GM18867 (cell line): ENCODE measurements around the gene NHSL1.

ENCODE experiments used
- ATAC-seq: cut with Tn5 transposase; IDR thresholded peaks from one replicate; pipeline ENCODE4 v1.9.1; 2021; ENCODE audit warnings: mild to moderate bottlenecking, moderate library complexity; ENCODE audit not compliant: unreplicated experiment

The NHSL1 gene

DNA sequence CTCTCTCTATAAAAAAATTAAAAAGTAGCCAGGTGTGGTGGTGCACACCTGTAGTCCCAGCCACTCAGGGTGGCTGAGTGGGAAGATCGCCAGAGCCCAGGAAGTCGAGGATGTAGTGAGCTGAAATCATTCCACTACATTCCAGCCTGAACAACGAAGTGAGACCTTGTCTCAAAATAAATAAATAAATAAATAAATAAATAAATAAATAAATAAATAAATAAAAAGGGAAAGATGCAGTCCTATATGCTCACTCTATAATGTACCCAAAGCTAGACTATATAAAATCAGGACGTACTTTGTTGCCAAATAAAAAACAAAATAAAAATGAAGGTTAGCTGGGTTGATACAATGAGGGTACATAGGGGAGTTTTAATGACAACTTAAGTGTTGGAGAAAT lies 26.1 kb upstream of the NHSL1 start:
- ATAC-seq: no peak

DNA sequence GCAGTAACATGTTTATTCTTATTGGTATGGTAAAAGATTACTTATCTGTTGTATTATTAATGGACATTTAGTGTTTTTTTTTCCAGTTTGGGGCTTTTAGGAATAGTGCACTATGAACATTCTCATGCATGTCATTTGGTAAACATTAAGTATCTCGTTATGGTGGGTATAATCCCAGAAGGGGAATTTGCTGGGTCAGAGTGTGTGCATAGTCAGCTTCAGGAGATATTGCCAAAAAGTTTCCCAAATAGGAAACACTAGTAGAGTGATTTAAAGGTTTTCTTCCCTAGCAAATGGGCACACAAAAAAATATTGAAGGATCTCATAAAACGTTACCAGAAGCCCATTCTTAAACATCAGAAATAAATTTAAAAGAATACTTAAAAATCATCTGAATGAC lies 25.2 kb upstream of the NHSL1 start:
- ATAC-seq: no peak

DNA sequence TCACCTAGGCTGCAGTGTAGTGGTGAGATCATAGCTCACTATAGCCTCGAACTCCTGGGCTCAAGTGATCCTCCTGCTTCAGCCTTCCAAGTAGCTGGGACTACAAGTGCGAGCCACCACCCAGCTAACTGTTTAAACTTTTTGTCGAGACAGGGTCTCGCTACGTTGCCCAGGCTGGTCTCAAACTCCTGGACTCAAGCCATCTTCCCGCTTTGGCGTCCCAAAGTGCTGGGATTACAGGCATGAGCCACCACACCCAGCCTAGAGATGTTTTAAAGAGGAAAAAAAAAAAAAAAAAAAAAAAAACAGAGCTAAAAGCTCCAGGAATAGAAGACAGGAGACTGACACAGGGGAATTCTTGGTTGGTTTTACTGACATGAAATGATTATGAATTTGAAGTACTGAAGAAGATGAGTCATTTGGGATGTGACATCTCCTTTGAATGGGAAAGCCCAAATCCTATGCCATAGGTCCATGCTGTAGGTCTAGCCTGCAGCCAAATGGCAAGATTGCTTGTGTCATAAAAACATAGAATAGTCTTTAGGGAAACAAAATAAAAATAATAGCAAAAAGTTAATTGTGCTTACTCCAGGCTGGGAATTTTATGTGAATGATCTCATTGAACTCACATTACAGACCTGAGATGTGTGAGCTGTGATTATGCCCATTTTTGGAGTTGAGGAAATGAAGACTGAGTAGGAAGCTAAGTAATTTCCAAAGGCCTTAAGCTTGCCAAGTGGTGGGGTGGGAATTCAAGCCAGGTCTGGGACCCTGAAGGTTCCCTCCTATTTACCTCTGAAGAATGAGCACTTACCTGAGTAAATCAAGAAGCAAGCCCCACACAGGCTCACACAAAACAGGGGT lies 24.3 kb upstream of the NHSL1 start:
- ATAC-seq: no peak

GRCh38 chr6:138522611-138523010 lies 23.3 kb upstream of the NHSL1 start:
- ATAC-seq: no peak

DNA sequence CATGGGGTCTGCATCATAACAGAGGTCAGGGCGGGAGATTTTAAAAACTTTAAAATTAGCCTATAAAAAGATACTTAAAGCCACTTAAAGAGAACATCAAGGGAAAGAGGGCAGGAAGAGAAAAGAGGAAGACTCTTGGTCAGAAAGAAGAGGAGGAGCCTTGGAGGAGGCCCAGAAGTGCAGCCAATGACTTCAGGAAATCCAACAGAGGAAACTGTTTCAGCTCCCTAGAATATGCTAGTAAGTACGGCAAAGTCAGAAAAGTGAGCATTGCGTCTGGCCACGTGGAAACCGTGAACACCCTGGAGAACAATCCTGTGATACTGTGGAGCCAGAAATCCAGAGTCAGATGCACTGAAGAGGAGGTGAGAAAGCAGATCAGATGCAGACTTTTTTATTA lies 22.5 kb upstream of the NHSL1 start:
- ATAC-seq: no peak

GRCh38 chr6:138520463-138520862 lies 21.2 kb upstream of the NHSL1 start:
- no peak for ATAC-seq

GRCh38 chr6:138518054-138518453 lies 18.8 kb upstream of the NHSL1 start:
- no peak for ATAC-seq

DNA sequence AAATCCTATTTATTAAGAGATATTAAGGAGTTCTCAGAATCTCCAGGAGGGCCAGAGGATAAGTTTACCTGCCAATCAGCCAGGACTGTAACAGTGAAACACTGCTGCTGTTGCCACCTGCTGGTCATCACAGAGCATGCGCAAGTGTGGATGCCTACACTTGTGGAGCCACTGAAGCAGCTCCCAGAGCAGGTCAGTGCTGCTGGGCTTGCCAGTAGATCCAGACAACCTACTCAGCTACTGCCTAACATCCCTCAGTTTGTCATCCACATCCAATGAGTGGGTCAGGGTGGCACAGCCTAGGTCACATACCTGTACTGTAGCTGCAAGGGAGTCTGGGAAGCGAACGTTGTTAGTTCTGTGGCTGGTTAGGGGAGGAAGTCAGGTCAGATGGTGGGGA lies 18.3 kb upstream of the NHSL1 start:
- ATAC-seq: peak; percentile 95

GRCh38 chr6:138515657-138516248 lies 16.5 kb upstream of the NHSL1 start:
- no peak for ATAC-seq

DNA sequence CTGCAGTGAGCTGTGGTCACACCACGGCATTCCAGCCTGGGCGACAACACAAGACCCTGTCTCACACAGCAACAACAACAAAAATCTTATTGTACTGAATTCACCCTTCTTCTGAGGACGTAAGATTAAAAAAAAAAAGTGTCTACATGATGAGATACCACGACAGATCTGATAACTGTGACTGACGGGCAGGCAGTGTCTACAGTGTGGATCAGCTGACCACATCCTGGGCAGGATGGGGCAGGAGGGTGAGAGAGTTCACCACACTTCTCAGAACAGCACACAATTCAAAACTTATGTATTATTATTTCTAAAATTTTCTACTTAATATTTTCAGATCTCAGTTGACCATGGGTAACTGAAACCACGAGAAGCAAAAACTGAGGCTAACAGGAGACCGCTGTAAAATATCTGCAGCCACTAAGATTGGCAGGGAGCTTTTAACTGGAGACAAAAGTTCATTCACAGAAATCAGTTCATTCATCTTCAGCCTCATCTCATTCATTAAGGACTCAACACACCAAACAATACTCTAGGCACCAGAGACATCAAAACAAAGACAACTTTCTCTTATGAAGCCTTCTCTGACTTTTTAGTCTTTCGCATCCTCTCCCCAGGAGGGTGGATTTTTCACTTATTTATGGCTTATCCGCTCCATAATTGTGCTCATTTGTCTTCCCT lies 15.7 kb upstream of the NHSL1 start:
- ATAC-seq: no peak

DNA sequence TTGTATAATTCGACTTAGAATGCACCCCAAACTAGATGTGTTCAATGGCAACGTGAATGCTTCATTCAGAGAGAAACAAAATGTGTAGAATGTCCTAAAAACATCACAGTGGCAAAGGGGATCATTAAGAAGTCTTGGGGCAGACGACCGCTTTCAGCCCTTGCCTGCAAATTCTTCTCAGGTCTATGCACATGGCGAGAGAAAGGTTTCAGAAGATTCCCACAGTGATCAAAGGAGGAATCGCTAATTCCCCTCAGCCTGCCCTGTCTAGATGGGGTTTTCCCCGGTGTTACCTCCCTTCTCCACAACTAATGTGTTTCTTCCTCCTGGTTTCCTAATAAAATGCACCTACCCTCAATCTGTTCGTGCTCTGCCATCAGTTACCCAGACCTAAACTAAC lies 13.3 kb upstream of the NHSL1 start:
- ATAC-seq: no peak

DNA sequence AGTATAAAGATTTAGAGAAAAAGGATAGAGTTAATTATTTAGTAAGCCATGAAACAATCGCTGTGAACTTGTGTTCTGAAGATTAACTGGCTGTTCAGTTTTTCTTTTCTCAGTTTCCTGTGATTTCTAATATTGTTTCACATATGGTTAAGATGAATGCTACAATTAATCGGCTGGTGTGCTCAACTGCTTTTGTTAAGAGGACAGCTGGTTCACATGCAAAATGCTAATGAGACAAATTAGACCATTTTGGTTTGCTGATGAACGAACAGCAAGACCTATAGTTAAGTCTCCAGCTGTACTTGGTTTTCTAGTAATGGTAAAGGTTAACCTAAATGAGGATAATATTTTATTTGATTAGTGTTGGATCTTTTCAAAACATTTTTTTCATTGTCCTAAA lies 10.8 kb upstream of the NHSL1 start:
- no peak for ATAC-seq

DNA sequence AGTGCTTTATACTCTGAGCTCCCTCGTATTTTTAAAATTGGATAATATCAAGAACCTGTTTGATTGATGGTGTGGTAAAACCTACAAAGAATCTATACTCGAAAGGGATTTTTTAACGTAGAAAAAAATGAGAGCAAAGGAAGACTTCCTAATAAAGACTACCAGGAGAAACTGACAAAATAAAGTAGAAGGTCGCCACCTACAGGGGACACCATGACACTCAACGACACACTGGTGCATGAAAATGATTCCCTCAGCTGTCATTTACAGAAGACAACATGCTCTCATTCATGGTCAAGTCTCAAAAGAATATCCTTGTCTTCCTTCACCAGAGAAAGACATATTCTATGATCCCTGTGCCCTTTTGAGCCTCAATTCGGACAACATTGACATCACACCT lies 10.1 kb upstream of the NHSL1 start:
- ATAC-seq: no peak

GRCh38 chr6:138508676-138508988 lies 9.3 kb upstream of the NHSL1 start:
- no peak for ATAC-seq

- ATAC-seq: no peak
Observed at GRCh38 chr6:138507977-138508675, 8.8 kb upstream of the NHSL1 start.

GRCh38 chr6:138504764-138505689 lies 5.7 kb upstream of the NHSL1 start:
- ATAC-seq: no peak

- ATAC-seq: no peak
Observed at GRCh38 chr6:138503881-138504680, 4.8 kb upstream of the NHSL1 start.

- ATAC-seq: no peak
Observed at GRCh38 chr6:138502546-138502945, 3.3 kb upstream of the NHSL1 start.

DNA sequence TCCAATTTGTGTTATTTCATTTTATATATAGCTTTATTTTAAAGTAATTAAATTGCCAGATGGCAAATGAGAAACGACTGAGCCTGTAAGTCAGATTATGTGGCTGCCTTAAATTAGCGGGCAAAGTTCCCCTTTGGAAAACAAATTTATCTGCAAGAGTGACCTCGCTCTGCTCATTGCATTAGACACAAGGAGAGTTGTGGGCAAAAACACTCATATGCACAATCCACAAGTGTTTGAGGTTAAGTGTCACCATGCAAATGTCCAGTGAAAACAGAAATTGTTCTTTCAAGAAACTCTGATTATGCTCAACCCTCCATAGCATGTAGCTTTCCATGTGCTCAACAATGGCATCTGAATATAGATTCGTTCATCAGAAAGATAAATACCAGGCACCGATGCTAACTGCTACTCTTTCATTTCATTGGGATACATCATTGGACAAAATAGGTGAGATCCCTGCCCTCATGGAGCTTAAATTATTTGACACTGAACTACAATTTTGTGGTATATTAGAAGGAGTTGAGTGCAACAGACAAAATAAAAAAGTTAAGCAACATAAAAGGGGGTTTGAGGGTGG lies 1.7 kb upstream of the NHSL1 start:
- ATAC-seq: no peak
